Thoracic aorta (tissue), 2 donors: ENCODE results near the gene MAPK10. TPM values are rescaled to one million over a fixed set of nuclear protein-coding genes. Genes with fewer than 3 reads are reported as not detected.

ENCODE experiments used
- ATAC-seq: fragments of 150-250 bp; one replicate; pipeline ENCODE4 v1.8.0; 2017; ENCODE audit warnings: low read depth; ENCODE audit not compliant: insufficient number of reproducible peaks, low FRiP score
- DNase-seq: peaks from one replicate; pipeline ENCODE4 v3.0.0-alpha.2; 2020; ENCODE audit warnings: low spot score
- H3K27ac ChIP-seq, 2 donors: fragments of 200-600 bp; sonication (generic); 1 replicate in 1 of 2; 2 replicates in 1 of 2; pipeline ENCODE4 v1.5.1; 2016; ENCODE audit warnings: mild to moderate bottlenecking in 2 of 2, moderate library complexity in 2 of 2
- H3K27me3 ChIP-seq: fragments of 200-600 bp; sonication (generic); replicated peaks from 2 replicates; pipeline ENCODE4 v1.6.0; 2016; ENCODE audit warnings: mild to moderate bottlenecking; ENCODE audit not compliant: insufficient read depth
- H3K36me3 ChIP-seq: fragments of 200-600 bp; sonication (generic); one replicate; pipeline ENCODE4 v1.5.1; 2016
- H3K4me1 ChIP-seq, 2 donors: fragments of 200-600 bp; sonication (generic); 1 replicate in 1 of 2; 2 replicates in 1 of 2; pipeline versions ENCODE4 v1.5.1 to v1.6.0; 2016; ENCODE audit warnings: low read depth in 2 of 2, mild to moderate bottlenecking in 1 of 2; ENCODE audit not compliant: control insufficient read depth in 1 of 2
- H3K4me3 ChIP-seq: fragments of 200-600 bp; sonication (generic); 2 replicates; pipeline ENCODE4 v1.5.1; 2016; ENCODE audit warnings: mild to moderate bottlenecking
- H3K9me3 ChIP-seq: fragments of 200-600 bp; sonication (generic); 2 replicates; pipeline ENCODE4 v1.5.1; 2016
- total RNA-seq, 2 donors: library from RNA; depleted of rRNA; stranded (reverse); fragments of >200 nt; gene quantifications; one replicate each; pipeline versions ENCODE4 v1.1.0 to v1.2.3, GENCODE V29; 2016
- TF ChIP-seq, protein P1 (sequence below): fragments of 200-600 bp; sonication (generic); IDR thresholded peaks from one replicate; pipeline ENCODE4 v1.5.1; 2019; ENCODE audit warnings: antibody characterized with exemption

Gene MAPK10
- total RNA-seq, 2 donors from 2014 or later: 28.8 to 44.7 TPM

DNA sequence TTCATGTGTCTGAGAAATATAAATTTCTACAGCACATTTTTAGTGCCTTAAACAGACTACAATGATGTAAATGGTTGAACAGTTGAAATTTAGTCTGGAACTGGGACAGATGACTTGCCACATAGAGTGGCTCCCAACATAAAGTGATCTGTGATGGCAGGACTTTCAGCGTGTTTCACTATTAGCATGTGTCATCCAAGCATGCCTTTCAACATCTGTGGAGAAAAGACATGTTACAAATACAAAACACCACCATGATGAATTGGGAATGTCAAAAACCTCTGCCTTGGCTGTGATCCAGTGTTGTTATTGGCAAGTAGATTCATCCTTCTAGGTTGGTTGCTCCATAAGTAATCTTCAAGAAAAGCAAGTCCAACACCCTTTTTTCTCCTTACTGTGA lies 348.7 kb downstream of the MAPK10 start:
- peak; percentile 21 for DNase-seq
- ATAC-seq: peak; percentile 17
- H3K4me1 ChIP-seq: peaks cover 30 to 45% of the 10 kb centered on the region in 2 donors

DNA sequence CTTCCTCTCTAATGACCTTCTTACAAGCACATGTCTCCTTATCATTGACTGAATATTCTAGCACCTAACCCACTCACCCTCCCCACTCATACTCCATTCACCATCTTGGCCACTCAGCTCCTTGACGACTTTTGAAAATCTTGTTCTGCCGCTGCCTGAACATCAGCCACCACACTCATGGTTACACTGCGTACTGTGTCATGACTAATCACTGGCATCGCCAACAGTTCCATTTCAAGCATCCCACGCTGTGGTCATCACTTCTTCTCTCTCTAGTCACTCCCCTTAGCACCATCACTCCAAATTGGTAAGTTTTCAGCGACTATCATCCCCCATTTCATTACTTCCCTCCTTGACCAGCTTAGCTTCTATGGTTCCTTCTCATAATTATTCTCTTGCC lies 352.8 kb downstream of the MAPK10 start:
- Histone ChIP-seq H3K27ac (no peak overlapping the region), H3K27me3 (no peaks in the 10 kb centered on the region), H3K4me3 (no peak overlapping the region), H3K36me3 (no peaks in the 10 kb centered on the region), H3K9me3 (no peaks in the 10 kb centered on the region), H3K4me1 (peaks cover 7 to 12% of the 10 kb centered on the region in 2 donors)
- DNase-seq: no peak
- ATAC-seq: no peak
- TF ChIP-seq, protein P1, sequence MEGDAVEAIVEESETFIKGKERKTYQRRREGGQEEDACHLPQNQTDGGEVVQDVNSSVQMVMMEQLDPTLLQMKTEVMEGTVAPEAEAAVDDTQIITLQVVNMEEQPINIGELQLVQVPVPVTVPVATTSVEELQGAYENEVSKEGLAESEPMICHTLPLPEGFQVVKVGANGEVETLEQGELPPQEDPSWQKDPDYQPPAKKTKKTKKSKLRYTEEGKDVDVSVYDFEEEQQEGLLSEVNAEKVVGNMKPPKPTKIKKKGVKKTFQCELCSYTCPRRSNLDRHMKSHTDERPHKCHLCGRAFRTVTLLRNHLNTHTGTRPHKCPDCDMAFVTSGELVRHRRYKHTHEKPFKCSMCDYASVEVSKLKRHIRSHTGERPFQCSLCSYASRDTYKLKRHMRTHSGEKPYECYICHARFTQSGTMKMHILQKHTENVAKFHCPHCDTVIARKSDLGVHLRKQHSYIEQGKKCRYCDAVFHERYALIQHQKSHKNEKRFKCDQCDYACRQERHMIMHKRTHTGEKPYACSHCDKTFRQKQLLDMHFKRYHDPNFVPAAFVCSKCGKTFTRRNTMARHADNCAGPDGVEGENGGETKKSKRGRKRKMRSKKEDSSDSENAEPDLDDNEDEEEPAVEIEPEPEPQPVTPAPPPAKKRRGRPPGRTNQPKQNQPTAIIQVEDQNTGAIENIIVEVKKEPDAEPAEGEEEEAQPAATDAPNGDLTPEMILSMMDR: no peak

More for the DNA sequence above, 348.7 kb downstream of the MAPK10 start:
- Histone ChIP-seq H3K36me3 (no peaks in the 10 kb centered on the region), H3K4me3 (no peak overlapping the region), H3K9me3 (no peaks in the 10 kb centered on the region), H3K27ac (no peak overlapping the region), H3K27me3 (no peaks in the 10 kb centered on the region)
- TF ChIP-seq, protein P1: no peak

DNA sequence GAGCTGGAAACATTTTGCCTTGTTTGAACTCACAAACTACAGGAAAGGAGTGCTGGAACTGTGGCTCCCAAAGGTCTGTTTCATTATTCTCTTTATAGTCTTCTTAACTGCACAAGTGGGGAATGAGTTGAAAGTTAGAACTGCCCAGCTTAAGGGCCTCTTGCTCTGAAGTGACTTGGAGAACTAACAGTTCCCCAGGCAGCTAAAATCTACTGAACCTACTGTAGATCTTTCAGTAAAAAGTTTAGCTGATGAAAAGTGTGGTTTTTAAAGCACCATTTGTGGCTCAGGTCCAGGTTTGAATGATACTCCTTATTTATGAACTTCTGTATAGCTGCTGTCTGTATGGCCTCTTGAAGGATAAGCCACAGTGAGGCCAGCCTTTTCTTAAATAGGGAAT lies 353.8 kb downstream of the MAPK10 start:
- no peak for DNase-seq
- no peaks in the 10 kb centered on the region for H3K27me3 ChIP-seq
- peaks cover 0 to 8% of the 10 kb centered on the region in 2 donors for H3K4me1 ChIP-seq
- no peak overlapping the region for H3K4me3 ChIP-seq
- H3K36me3 ChIP-seq: no peaks in the 10 kb centered on the region
- ATAC-seq: no peak
- H3K27ac ChIP-seq: no peak overlapping the region
- TF ChIP-seq, protein P1: no peak
- no peaks in the 10 kb centered on the region for H3K9me3 ChIP-seq

DNA sequence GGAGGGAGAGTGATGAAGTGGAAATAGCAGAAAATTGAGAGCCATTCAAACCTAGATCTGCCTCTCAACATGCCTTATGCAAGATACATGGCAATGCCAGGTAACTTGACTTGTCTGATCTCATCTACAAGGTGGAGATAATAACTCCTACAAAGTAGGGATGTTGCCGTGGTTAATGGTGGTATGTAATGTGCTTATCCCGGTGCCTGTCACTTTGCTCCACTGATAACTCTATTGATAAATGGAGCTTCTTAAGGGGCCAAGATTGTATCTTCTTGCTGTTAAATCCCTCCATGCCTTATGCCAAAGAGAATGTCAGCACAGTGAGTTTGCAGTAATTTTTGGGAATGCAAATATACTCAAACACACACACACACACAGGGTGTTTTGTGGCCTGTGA lies 355.8 kb downstream of the MAPK10 start:
- DNase-seq: no peak
- Histone ChIP-seq H3K27me3 (no peaks in the 10 kb centered on the region), H3K9me3 (no peaks in the 10 kb centered on the region), H3K36me3 (no peaks in the 10 kb centered on the region), H3K27ac (no peak overlapping the region), H3K4me3 (no peak overlapping the region), H3K4me1 (peaks cover 1 to 17% of the 10 kb centered on the region in 2 donors)
- TF ChIP-seq, protein P1: no peak
- ATAC-seq: no peak

DNA sequence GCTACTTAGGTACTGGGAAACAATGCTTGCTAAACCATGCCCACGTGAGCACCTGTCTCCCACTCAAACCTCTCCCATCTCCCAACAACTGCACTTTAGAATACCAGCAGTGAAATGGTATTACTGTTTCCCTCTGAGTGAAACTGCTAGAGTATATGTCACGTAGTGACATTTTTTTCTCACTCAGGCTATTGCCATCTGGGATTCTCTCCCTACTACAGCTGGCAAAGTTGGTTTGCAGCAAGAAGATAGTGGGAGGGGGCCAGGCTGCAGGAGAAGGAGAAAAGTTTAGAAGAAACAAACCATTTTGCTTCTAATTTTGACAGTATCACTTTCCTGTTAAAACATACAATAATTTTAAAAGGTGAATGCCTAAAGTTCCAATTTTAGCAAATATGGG lies 358.3 kb downstream of the MAPK10 start:
- TF ChIP-seq, protein P1: no peak
- H3K36me3 ChIP-seq: no peaks in the 10 kb centered on the region
- H3K27ac ChIP-seq: no peak overlapping the region
- no peaks in the 10 kb centered on the region for H3K27me3 ChIP-seq
- ATAC-seq: no peak
- peaks cover 5 to 27% of the 10 kb centered on the region in 2 donors for H3K4me1 ChIP-seq
- H3K9me3 ChIP-seq: no peaks in the 10 kb centered on the region
- no peak overlapping the region for H3K4me3 ChIP-seq
- no peak for DNase-seq
